Measurements from ENCODE around the gene GRM7.

GRM7 gene

DNA sequence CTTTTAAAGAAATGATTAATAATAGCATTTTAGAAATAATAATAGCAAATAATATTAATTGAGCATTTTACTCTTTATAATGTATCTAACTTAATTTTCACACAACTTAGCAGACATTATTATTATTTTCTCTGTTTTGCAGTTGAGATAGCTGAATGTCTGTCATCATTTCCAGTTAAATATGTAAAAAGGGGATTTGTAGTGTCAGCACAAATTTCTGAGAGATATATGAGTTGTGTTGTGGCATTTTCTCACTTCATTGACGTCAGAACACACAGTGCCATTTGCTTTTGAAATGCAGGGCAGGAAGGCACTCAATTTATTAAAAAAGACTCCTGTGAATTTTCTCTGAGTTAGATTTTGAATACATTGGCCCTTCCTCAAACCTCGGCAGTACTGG, 111.0 kb downstream of the GRM7 start:
- H3K4me1 ChIP-seq = no peaks in the 10 kb centered on the region
- TF ChIP-seq, protein P1, sequence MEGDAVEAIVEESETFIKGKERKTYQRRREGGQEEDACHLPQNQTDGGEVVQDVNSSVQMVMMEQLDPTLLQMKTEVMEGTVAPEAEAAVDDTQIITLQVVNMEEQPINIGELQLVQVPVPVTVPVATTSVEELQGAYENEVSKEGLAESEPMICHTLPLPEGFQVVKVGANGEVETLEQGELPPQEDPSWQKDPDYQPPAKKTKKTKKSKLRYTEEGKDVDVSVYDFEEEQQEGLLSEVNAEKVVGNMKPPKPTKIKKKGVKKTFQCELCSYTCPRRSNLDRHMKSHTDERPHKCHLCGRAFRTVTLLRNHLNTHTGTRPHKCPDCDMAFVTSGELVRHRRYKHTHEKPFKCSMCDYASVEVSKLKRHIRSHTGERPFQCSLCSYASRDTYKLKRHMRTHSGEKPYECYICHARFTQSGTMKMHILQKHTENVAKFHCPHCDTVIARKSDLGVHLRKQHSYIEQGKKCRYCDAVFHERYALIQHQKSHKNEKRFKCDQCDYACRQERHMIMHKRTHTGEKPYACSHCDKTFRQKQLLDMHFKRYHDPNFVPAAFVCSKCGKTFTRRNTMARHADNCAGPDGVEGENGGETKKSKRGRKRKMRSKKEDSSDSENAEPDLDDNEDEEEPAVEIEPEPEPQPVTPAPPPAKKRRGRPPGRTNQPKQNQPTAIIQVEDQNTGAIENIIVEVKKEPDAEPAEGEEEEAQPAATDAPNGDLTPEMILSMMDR (IDR thresholded peaks at IDR 0.05; ENCODE audit: low read depth, low read length) = no peak
- no peaks in the 10 kb centered on the region for H3K36me3 ChIP-seq
- H3K27me3 ChIP-seq = no peaks in the 10 kb centered on the region
- H3K9me3 ChIP-seq = no peaks in the 10 kb centered on the region
- no peak overlapping the region for H3K4me3 ChIP-seq (ENCODE audit: low read depth, low read length)
- DNase-seq = no peak

DNA sequence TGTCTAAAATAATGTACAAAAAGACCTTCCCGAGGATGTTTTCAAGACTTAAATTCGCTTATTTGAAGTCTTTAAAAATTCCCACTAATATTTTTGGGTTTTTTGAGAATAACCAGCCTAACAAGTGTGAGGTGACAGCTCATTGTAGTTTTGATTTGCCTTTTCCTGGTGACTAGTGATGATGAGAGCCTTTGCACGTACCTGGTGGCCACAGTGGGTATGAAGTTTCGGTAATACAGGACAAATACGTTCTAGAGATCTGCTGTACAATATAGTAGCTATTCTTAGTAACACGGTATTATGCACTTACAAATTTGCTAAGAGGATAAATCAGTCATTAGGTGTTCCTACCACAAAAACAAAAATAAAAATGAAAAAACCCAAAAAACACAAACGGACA, 124.9 kb downstream of the GRM7 start:
- H3K4me3 ChIP-seq (ENCODE audit: low read depth, low read length) = no peak overlapping the region
- no peaks in the 10 kb centered on the region for H3K4me1 ChIP-seq
- H3K27me3 ChIP-seq = no peaks in the 10 kb centered on the region
- no peaks in the 10 kb centered on the region for H3K36me3 ChIP-seq
- no peak for DNase-seq
- H3K9me3 ChIP-seq = no peaks in the 10 kb centered on the region
- TF ChIP-seq, protein P1 (IDR thresholded peaks at IDR 0.05; ENCODE audit: low read depth, low read length) = no peak

DNA sequence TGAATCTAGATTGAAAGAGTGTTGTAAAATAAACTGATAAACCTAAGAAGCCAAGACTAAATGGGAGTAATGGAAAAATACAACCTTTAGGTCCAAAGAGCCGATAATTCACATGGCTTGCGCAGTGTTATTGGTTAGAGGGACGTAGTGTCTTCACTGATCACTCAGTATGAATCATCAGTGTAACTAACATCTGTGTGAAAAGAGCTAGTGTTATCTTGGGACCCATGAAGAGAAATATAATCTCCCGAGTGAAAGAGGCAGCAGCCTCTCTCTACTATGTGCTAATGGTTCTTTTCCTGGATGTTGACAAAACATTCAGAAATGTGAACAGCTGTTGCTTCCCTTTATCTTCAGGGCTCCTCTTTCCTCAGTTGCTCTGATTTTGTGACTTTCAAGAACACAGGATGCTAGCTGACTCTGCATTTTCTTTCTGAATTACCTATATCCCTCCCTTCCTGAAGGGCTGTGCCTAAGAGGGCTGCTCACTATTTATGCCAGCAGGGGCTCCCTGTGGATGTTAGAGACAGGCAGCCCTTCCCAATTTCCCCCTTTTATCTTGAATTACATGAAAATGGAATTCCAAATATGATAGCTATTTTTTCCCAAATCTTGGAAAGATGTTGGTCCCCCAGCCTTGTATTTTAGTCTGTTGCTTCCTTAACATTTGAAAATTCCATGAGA, 128.8 kb downstream of the GRM7 start:
- DNase-seq = no peak
- no peaks in the 10 kb centered on the region for H3K4me1 ChIP-seq
- H3K4me3 ChIP-seq (ENCODE audit: low read depth, low read length) = no peak overlapping the region
- no peaks in the 10 kb centered on the region for H3K27me3 ChIP-seq
- no peaks in the 10 kb centered on the region for H3K36me3 ChIP-seq
- TF ChIP-seq, protein P1 (IDR thresholded peaks at IDR 0.05; ENCODE audit: low read depth, low read length) = no peak
- H3K9me3 ChIP-seq = no peaks in the 10 kb centered on the region

GRCh38 chr3:6994081-6994668, 133.3 kb downstream of the GRM7 start:
- TF ChIP-seq, protein P1 (IDR thresholded peaks at IDR 0.05; ENCODE audit: low read depth, low read length) = no peak; the same call in 1 of the 2 replicates
- Histone ChIP-seq H3K36me3 (no peaks in the 10 kb centered on the region), H3K9me3 (no peaks in the 10 kb centered on the region), H3K4me3 (ENCODE audit: low read depth, low read length) (no peak overlapping the region), H3K27me3 (no peaks in the 10 kb centered on the region), H3K4me1 (no peaks in the 10 kb centered on the region)
- DNase-seq = no peak

DNA sequence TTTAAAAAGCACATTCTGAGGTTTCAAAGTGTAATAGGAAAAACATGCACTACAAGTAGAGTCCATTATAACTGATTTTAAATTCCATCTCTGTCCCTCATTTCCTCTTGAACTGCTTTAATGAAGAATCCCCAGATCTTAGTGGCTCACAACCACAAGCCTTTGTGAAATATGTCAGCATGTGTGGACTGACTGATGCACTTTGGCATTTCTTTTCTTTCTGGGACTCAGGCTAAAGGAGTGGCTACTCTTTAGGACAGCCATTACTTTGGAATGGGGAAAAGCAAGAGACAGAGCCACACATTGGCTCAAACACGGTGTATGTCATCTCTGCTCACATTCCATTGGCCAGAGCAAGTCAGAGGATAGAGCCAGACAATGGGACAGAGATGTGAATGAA, 139.6 kb downstream of the GRM7 start:
- no peaks in the 10 kb centered on the region for H3K9me3 ChIP-seq
- no peaks in the 10 kb centered on the region for H3K27me3 ChIP-seq
- H3K4me3 ChIP-seq (ENCODE audit: low read depth, low read length) = no peak overlapping the region
- DNase-seq = no peak
- H3K4me1 ChIP-seq = no peaks in the 10 kb centered on the region
- TF ChIP-seq, protein P1 (IDR thresholded peaks at IDR 0.05; ENCODE audit: low read depth, low read length) = no peak
- H3K36me3 ChIP-seq = no peaks in the 10 kb centered on the region

GRCh38 chr3:7001370-7001769, 140.5 kb downstream of the GRM7 start:
- Histone ChIP-seq H3K36me3 (no peaks in the 10 kb centered on the region), H3K4me1 (no peaks in the 10 kb centered on the region), H3K27me3 (no peaks in the 10 kb centered on the region), H3K4me3 (ENCODE audit: low read depth, low read length) (no peak overlapping the region), H3K9me3 (no peaks in the 10 kb centered on the region)
- DNase-seq = no peak
- TF ChIP-seq, protein P1 (IDR thresholded peaks at IDR 0.05; ENCODE audit: low read depth, low read length) = no peak
